ENCODE measurements around the gene TEDC2. TPM values are rescaled to one million over a fixed set of nuclear protein-coding genes. Genes with fewer than 3 reads are reported as not detected.
"Not testable (repeated sequence)": the region's sequence is repeated elsewhere in the genome, so short reads cannot be mapped to it uniquely, and the experiment has no call there.

Gene TEDC2
- total RNA-seq, 1 experiment from 2014 or later: 6.4 TPM

DNA sequence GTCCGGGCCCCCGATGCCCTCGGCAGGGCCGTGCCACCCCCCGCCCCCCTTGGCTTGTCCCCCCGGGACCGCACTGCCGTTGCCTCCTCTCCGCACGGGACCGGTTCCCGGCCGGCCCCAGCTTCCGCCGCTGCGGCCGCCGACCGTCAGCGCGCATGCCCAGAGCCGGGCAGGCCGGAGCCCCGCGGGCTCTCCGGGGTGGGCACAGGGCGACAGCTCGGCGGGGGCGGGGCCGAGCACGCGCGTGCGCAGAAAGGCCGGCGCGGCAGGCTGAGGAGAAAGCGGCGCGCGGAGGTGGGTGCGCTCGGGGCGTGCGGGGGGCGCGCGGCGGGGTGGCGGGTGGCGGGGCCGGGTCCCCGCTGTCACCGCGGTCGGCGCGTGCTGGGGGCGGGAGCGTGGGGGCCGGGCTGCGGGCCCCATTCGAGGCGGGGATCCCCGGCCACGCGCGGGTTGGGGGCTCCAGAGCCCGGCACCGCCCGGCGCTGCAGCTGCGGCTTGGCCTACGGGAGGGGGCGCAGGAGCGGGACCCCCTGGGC is 15.0 kb downstream of the TEDC2 start, which contains the start of gene TBC1D24:
TSS of gene TBC1D24 (plus strand) at position 251 of the 536 bp plus-strand sequence. CDS start 21,022 bp downstream, outside the sequence.
- Histone ChIP-seq H3K4me1 (ENCODE audit: low read length) (peaks cover 58% of the 10 kb centered on the region), H3K27ac (ENCODE audit: low read length) (peak within 1 kb of the TSS; percentile 91), H3K9ac (ENCODE audit: low read length) (peak within 1 kb of the TSS; percentile 100), H3K4me3 (ENCODE audit: low read length) (peak within 1 kb of the TSS; percentile 100), H2AFZ (ENCODE audit: low read length) (peak within 1 kb of the TSS; percentile 50; the same call in 1 of the 2 replicates), H3K36me3 (ENCODE audit: insufficient read depth, low read length) (no peaks in the 10 kb centered on the region), H4K20me1 (ENCODE audit: insufficient read depth, low read depth, low read length) (peaks cover 38% of the 10 kb centered on the region), H3K9me2 (replicated peaks; ENCODE audit: insufficient read depth, low read length) (no peaks in the 10 kb centered on the region), H3K79me2 (ENCODE audit: low read length) (peaks cover 49% of the 10 kb centered on the region), H3K27me3 (ENCODE audit: low read length) (no peaks in the 10 kb centered on the region), H3K9me3 (ENCODE audit: low read length) (no peaks in the 10 kb centered on the region), H3K4me2 (ENCODE audit: low read depth, low read length, poor library complexity, severe bottlenecking) (peak within 1 kb of the TSS; percentile 99)
- DNase-seq: peak; percentile 96

DNA sequence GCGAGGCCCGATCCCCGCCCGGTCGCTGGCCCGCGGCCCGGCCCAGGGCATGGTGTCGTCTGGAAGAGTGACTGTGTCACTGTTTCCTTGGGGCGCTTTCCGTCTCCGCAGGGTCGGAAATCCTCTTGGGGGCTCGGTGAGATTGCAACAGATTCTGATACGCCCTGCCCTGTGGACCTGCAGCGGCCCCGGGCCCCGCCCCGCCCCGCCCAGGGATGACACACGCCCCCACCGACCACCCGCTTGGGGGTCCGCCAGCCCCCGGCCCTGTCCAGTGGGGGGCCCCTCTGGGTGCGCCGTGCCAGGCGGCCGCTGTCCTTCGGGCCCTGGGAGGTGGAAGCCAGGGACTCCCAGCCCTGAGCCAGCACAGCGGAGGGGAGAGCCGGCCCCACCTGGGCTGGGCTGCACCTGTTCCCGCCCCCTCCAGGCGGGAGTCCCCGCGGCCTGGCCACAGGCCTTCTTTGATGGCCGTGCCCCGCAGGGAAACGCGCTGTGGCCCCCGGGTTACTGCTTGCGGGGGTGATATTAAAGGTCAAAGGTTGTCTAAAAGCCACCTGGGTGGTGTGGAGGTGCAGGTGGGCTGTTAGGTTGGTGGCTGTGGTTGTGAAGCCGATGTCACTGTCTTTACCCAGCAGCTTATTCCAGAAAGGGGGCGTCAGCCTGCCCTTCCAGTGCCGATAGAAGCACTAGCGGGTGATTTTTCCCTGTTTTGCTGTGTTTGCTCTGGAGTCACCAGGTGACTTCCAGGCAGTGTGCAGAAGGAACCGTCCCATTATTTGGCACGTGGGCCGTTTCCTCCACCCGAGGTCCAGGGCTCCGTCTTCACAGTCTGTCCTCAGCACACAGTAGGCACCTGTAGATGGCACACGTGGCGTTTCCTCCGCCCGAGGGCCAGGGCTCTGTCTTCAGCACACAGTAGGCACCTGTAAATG is 15.8 kb downstream of the TEDC2 start:
- H3K36me3 ChIP-seq (ENCODE audit: insufficient read depth, low read length): no peaks in the 10 kb centered on the region
- H4K20me1 ChIP-seq (ENCODE audit: insufficient read depth, low read depth, low read length): peaks cover 38% of the 10 kb centered on the region
- H3K9ac ChIP-seq (ENCODE audit: low read length): peak overlapping the region; percentile 85
- H3K9me3 ChIP-seq (ENCODE audit: low read length): no peaks in the 10 kb centered on the region
- H3K4me2 ChIP-seq (ENCODE audit: low read depth, low read length, poor library complexity, severe bottlenecking): peak overlapping the region; percentile 90
- no peaks in the 10 kb centered on the region for H3K9me2 ChIP-seq (replicated peaks; ENCODE audit: insufficient read depth, low read length)
- peak overlapping the region; percentile 82 for H3K4me3 ChIP-seq (ENCODE audit: low read length)
- peak; percentile 79 for DNase-seq
- peaks cover 54% of the 10 kb centered on the region for H3K79me2 ChIP-seq (ENCODE audit: low read length)
- no peaks in the 10 kb centered on the region for H3K27me3 ChIP-seq (ENCODE audit: low read length)
- 0 out of 2 replicates have a peak overlapping the region, but pooled peaks have one; percentile 13 for H3K27ac ChIP-seq (ENCODE audit: low read length)
- no peak overlapping the region for H2AFZ ChIP-seq (ENCODE audit: low read length)
- peaks cover 50% of the 10 kb centered on the region for H3K4me1 ChIP-seq (ENCODE audit: low read length)

DNA sequence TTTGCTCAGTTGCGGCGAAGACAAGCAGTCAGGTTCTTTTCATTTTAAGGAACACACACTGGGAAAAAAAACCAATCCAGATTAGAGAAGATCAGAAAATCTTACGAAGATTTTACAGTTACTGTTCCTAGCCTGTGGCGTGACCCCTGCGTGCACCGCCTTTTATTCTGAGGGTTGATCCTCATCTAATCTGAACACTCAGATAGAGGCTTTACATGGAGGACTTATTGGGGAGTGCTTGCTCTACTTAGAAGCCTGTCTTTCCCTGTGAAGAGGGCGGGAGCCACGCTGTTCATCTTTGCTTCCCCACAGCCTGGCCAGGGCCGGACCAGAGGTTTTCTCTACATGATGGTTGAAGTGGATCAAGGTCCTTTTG is 16.4 kb downstream of the TEDC2 start:
- peak overlapping the region; percentile 90 for H3K4me2 ChIP-seq (ENCODE audit: low read depth, low read length, poor library complexity, severe bottlenecking)
- no peak for DNase-seq
- H3K79me2 ChIP-seq (ENCODE audit: low read length): peaks cover 59% of the 10 kb centered on the region
- no peaks in the 10 kb centered on the region for H3K36me3 ChIP-seq (ENCODE audit: insufficient read depth, low read length)
- no peaks in the 10 kb centered on the region for H3K9me2 ChIP-seq (replicated peaks; ENCODE audit: insufficient read depth, low read length)
- H3K9me3 ChIP-seq (ENCODE audit: low read length): no peaks in the 10 kb centered on the region
- peaks cover 44% of the 10 kb centered on the region for H3K4me1 ChIP-seq (ENCODE audit: low read length)
- no peak overlapping the region for H3K27ac ChIP-seq (ENCODE audit: low read length)
- H3K4me3 ChIP-seq (ENCODE audit: low read length): peak overlapping the region; percentile 82
- no peaks in the 10 kb centered on the region for H3K27me3 ChIP-seq (ENCODE audit: low read length)
- H3K9ac ChIP-seq (ENCODE audit: low read length): 0 out of 2 replicates have a peak overlapping the region, but pooled peaks have one; percentile 85
- no peak overlapping the region for H2AFZ ChIP-seq (ENCODE audit: low read length)
- peaks cover 38% of the 10 kb centered on the region for H4K20me1 ChIP-seq (ENCODE audit: insufficient read depth, low read depth, low read length)

DNA sequence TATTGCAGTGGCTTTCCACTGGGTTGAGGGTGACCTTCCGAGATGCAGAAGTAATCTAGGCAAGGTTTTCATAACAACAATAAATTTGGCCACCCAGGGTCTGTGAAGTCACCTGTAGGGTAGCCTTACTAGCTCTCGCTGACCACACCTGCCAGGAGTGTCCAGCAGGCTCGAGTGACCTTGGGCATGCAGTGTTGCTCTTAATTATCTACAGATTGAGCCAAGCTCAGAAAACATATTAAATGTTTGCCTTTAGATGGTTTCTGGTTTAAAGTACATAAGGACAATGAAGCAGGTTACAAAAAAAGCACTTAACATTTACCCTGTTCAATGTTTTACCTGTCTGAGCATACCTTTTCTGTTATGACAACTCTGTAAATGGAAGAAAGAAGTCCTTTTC is 16.8 kb downstream of the TEDC2 start:
- no peaks in the 10 kb centered on the region for H3K36me3 ChIP-seq (ENCODE audit: insufficient read depth, low read length)
- H3K9me3 ChIP-seq (ENCODE audit: low read length): no peaks in the 10 kb centered on the region
- no peak overlapping the region for H3K4me3 ChIP-seq (ENCODE audit: low read length)
- H4K20me1 ChIP-seq (ENCODE audit: insufficient read depth, low read depth, low read length): peaks cover 38% of the 10 kb centered on the region
- H3K4me2 ChIP-seq (ENCODE audit: low read depth, low read length, poor library complexity, severe bottlenecking): no peak overlapping the region
- no peak overlapping the region for H2AFZ ChIP-seq (ENCODE audit: low read length)
- no peak overlapping the region for H3K9ac ChIP-seq (ENCODE audit: low read length)
- no peaks in the 10 kb centered on the region for H3K9me2 ChIP-seq (replicated peaks; ENCODE audit: insufficient read depth, low read length)
- no peak for DNase-seq
- no peak overlapping the region for H3K27ac ChIP-seq (ENCODE audit: low read length)
- H3K27me3 ChIP-seq (ENCODE audit: low read length): no peaks in the 10 kb centered on the region
- peaks cover 61% of the 10 kb centered on the region for H3K79me2 ChIP-seq (ENCODE audit: low read length)
- H3K4me1 ChIP-seq (ENCODE audit: low read length): peaks cover 40% of the 10 kb centered on the region

DNA sequence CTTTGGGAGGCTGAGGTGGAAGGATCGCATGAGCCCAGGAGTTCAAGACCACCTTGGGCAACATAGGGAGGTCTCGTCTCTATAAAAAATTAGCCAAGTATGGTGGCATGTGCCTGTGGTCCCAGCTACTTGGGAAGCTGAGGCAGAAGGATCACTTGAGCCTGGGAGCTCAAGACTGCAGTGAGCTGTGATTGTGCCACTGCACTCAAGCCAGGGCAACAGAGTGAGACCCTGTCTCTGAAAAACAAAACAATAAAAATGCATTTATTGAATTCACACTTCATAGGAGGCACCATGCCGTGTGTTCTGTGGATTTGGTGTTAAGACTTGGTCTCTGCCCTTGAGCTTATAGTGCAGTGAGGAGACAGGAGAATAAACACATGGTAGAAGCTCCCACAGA is 17.4 kb downstream of the TEDC2 start:
- H3K9ac ChIP-seq (ENCODE audit: low read length): no peak overlapping the region
- no peaks in the 10 kb centered on the region for H3K9me3 ChIP-seq (ENCODE audit: low read length)
- H3K9me2 ChIP-seq (replicated peaks; ENCODE audit: insufficient read depth, low read length): no peaks in the 10 kb centered on the region
- no peak overlapping the region for H3K4me2 ChIP-seq (ENCODE audit: low read depth, low read length, poor library complexity, severe bottlenecking)
- H3K27me3 ChIP-seq (ENCODE audit: low read length): no peaks in the 10 kb centered on the region
- H3K79me2 ChIP-seq (ENCODE audit: low read length): peaks cover 64% of the 10 kb centered on the region
- no peak overlapping the region for H3K27ac ChIP-seq (ENCODE audit: low read length)
- H4K20me1 ChIP-seq (ENCODE audit: insufficient read depth, low read depth, low read length): peaks cover 36% of the 10 kb centered on the region
- H3K36me3 ChIP-seq (ENCODE audit: insufficient read depth, low read length): no peaks in the 10 kb centered on the region
- no peak overlapping the region for H3K4me3 ChIP-seq (ENCODE audit: low read length)
- H3K4me1 ChIP-seq (ENCODE audit: low read length): peaks cover 34% of the 10 kb centered on the region
- no peak overlapping the region for H2AFZ ChIP-seq (ENCODE audit: low read length)
- DNase-seq: no peak

DNA sequence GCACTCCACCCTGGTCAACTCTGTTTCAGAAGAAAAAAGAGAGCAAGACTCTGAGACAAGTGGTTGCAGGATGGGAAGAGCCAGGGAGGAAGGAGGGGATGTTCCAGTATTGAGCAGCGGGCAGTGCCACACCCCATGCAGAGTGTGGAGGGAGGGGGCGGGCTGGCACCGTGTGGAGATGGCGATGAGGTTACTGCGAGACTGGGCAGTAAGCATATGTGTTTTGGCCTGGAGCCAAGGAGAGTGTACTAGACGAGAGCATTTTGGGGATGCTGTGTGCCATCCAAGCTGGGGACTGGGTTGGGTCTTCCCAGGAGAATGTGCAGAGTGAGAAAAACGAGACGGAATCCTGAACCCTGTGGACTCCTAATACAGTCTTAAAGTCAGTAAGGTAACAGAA is 18.4 kb downstream of the TEDC2 start:
- H3K27me3 ChIP-seq (ENCODE audit: low read length): no peaks in the 10 kb centered on the region
- H3K36me3 ChIP-seq (ENCODE audit: insufficient read depth, low read length): no peaks in the 10 kb centered on the region
- H3K9me2 ChIP-seq (replicated peaks; ENCODE audit: insufficient read depth, low read length): no peaks in the 10 kb centered on the region
- no peak overlapping the region for H3K9ac ChIP-seq (ENCODE audit: low read length)
- H3K79me2 ChIP-seq (ENCODE audit: low read length): peaks cover 64% of the 10 kb centered on the region
- H3K27ac ChIP-seq (ENCODE audit: low read length): no peak overlapping the region
- H4K20me1 ChIP-seq (ENCODE audit: insufficient read depth, low read depth, low read length): peaks cover 32% of the 10 kb centered on the region
- H3K9me3 ChIP-seq (ENCODE audit: low read length): no peaks in the 10 kb centered on the region
- peaks cover 24% of the 10 kb centered on the region for H3K4me1 ChIP-seq (ENCODE audit: low read length)
- H3K4me2 ChIP-seq (ENCODE audit: low read depth, low read length, poor library complexity, severe bottlenecking): no peak overlapping the region
- no peak overlapping the region for H2AFZ ChIP-seq (ENCODE audit: low read length)
- no peak for DNase-seq
- H3K4me3 ChIP-seq (ENCODE audit: low read length): no peak overlapping the region

DNA sequence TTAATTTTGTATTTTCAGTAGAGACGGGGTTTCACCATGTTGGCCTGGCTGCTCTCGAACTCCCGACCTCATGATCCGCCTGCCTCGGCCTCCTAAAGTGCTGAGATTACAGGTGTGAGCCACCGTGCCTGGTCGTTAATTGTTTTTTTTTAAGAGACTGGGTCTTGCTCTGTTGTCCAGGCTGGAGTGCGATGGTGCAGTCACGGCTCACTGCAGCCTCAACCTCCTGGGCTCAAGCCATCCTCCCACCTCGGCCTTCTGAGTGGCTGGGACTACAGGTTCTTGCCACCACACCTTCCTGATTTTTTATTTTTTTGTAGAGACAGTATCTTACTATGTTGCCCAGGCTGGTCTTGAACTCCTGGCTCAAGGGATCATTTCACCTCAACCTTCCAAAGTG is 20.1 kb downstream of the TEDC2 start:
- not testable (repeated sequence) for DNase-seq; H3K9me3 ChIP-seq (ENCODE audit: low read length); H2AFZ ChIP-seq (ENCODE audit: low read length); H3K36me3 ChIP-seq (ENCODE audit: insufficient read depth, low read length); H3K9me2 ChIP-seq (replicated peaks; ENCODE audit: insufficient read depth, low read length); H3K27me3 ChIP-seq (ENCODE audit: low read length); H3K4me3 ChIP-seq (ENCODE audit: low read length); H3K4me2 ChIP-seq (ENCODE audit: low read depth, low read length, poor library complexity, severe bottlenecking); H3K27ac ChIP-seq (ENCODE audit: low read length); H3K9ac ChIP-seq (ENCODE audit: low read length)
- Histone ChIP-seq H4K20me1 (ENCODE audit: insufficient read depth, low read depth, low read length) (peaks cover 32% of the 10 kb centered on the region), H3K4me1 (ENCODE audit: low read length) (peaks cover 12% of the 10 kb centered on the region), H3K79me2 (ENCODE audit: low read length) (peaks cover 58% of the 10 kb centered on the region)

DNA sequence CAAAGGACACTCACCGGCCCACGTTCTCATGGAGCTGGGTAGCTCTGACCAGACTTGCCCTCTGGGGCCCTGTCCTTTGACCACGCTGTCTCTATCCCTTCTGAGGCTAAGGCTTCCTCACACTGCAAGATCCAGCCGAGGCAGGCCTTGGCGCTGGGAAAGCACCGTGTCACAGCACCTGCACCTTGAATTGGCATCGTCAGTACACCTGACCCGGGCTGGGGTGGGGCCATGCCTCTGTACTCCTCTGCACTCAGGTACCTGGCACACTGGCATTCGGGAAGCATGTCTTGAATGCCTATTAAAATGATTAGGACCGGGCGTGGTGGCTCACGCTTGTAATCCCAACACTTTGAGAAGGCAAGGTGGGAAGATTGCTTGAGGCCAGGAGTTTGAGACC is 21.0 kb downstream of the TEDC2 start:
- DNase-seq: no peak
- Histone ChIP-seq H3K9me3 (ENCODE audit: low read length) (no peaks in the 10 kb centered on the region), H3K4me3 (ENCODE audit: low read length) (no peak overlapping the region), H3K79me2 (ENCODE audit: low read length) (peaks cover 52% of the 10 kb centered on the region), H3K27me3 (ENCODE audit: low read length) (no peaks in the 10 kb centered on the region), H3K36me3 (ENCODE audit: insufficient read depth, low read length) (no peaks in the 10 kb centered on the region), H3K9ac (ENCODE audit: low read length) (no peak overlapping the region), H3K4me2 (ENCODE audit: low read depth, low read length, poor library complexity, severe bottlenecking) (no peak overlapping the region), H2AFZ (ENCODE audit: low read length) (no peak overlapping the region), H4K20me1 (ENCODE audit: insufficient read depth, low read depth, low read length) (peaks cover 26% of the 10 kb centered on the region), H3K9me2 (replicated peaks; ENCODE audit: insufficient read depth, low read length) (no peaks in the 10 kb centered on the region), H3K27ac (ENCODE audit: low read length) (no peak overlapping the region), H3K4me1 (ENCODE audit: low read length) (peaks cover 6% of the 10 kb centered on the region)

All from Karpas-422 (cell line).